Heart left ventricle (tissue), 16 donors: ENCODE data around the gene TRPM3. TPM values are rescaled to one million over a fixed set of nuclear protein-coding genes. Genes with fewer than 3 reads are reported as not detected.

ENCODE experiments used
- ATAC-seq, 4 donors: fragments of 200-7000 bp; cut with Tn5 transposase; one replicate each; pipeline ENCODE4 v1.9.1; 2020 to 2022; ENCODE audit warnings: moderate library complexity in 4 of 4, mild to moderate bottlenecking in 3 of 4, moderate number of reproducible peaks in 1 of 4
- DNase-seq, 5 donors: peaks; one replicate each; pipeline ENCODE4 v3.0.0-alpha.2; 2020
- H3K27ac ChIP-seq, 12 donors: fragments of 200-600 bp; sonication (generic) in 4 of 12; one replicate each; pipeline versions ENCODE4 v1.5.0 to v1.8.0; 2016 to 2022; ENCODE audit warnings: mild to moderate bottlenecking in 2 of 12
- H3K27me3 ChIP-seq, 9 donors: fragments of 200-600 bp; sonication (generic) in 2 of 9; one replicate each; pipeline versions ENCODE4 v1.5.1 to v1.8.0; 2016 to 2022; ENCODE audit warnings: mild to moderate bottlenecking in 3 of 9
- H3K36me3 ChIP-seq, 9 donors: fragments of 200-600 bp; sonication (generic) in 2 of 9; one replicate each; pipeline versions ENCODE4 v1.5.0 to v1.8.0; 2018 to 2022; ENCODE audit warnings: mild to moderate bottlenecking in 2 of 9
- H3K4me1 ChIP-seq, 12 donors: fragments of 200-600 bp; sonication (generic) in 4 of 12; one replicate each; pipeline versions ENCODE4 v1.5.0 to v1.8.0; 2016 to 2022; ENCODE audit warnings: mild to moderate bottlenecking in 3 of 12
- H3K4me3 ChIP-seq, 12 donors: fragments of 200-600 bp; sonication (generic) in 4 of 12; one replicate each; pipeline versions ENCODE4 v1.5.0 to v1.8.0; 2017 to 2022; ENCODE audit warnings: mild to moderate bottlenecking in 9 of 12, moderate library complexity in 4 of 12
- H3K9me3 ChIP-seq, 12 donors: fragments of 200-600 bp; sonication (generic) in 4 of 12; one replicate each; pipeline versions ENCODE4 v1.5.0 to v1.8.0; 2016 to 2022; ENCODE audit warnings: mild to moderate bottlenecking in 1 of 12
- CTCF ChIP-seq, 12 donors: fragments of 200-600 bp; sonication (generic) in 4 of 12; IDR thresholded peaks; one replicate each; pipeline versions ENCODE4 v1.5.0 to v1.8.0; 2018 to 2022; ENCODE audit warnings: antibody characterized with exemption in 12 of 12, mild to moderate bottlenecking in 5 of 12
- POLR2A ChIP-seq, 2 donors: fragments of 450-650 bp; IDR thresholded peaks; one replicate each; pipeline ENCODE4 v1.6.1; 2017; ENCODE audit warnings: antibody characterized with exemption in 2 of 2, mild to moderate bottlenecking in 2 of 2, moderate library complexity in 2 of 2
- WGBS, 4 donors: extraction: QIAGEN DNeasy Blood & Tissue Kit in 2 of 4; methylation state at CpG; one replicate each; pipeline versions ENCODE4 v1.1.5 to v1.1.7; 2013 to 2018; 5-methylcytosine and 5-hydroxymethylcytosine counted together
- intact Hi-C, 10 donors: fragments of 100-400 bp; cut with DNase I; formaldehyde crosslinking; loops; one replicate each; pipeline versions ENCODE4 v1.11.1 to v1.14.2; 2022
- polyA plus RNA-seq, 2 donors: library from polyadenylated mRNA; stranded (reverse); fragments of 200-250 nt; gene quantifications; one replicate each; pipeline ENCODE4 v1.2.3, GENCODE V29; 2013
- total RNA-seq, 9 donors: library from RNA; depleted of rRNA in 2 of 9; stranded (reverse); fragments of >200 nt in 2 of 9; fragmentation: NEBNext Ultra II Directional in 3 of 9; extraction: Animal tissue kit (Norgen Biotek cat#: 25700) in 3 of 9; gene quantifications; one replicate each; pipeline versions ENCODE4 v1.1.0 to v1.2.4, GENCODE V29; 2016 to 2023
- donor health status: ischemic (EF 13 %, LVEDD 7.1; RV severe dilation, severe dysfunction).
- donor health status: healthy with polysubstance abuse.
- donor health status: DM: no; HTN: yes; CAD: no.
- donor health status: DM: no; HTN: no; CAD: no.
- donor health status: ischemic (EF 25% LVEDD 6.9; RV normal size, moderate dysfunction).
- donor health status: ischemic (EF 25% LVEDD 5.7; RV mildly dilated, moderate dysfunction).
- donor health status: healthy.
- donor health status: DM: yes; HTN: yes; CAD: no.
- donor health status: ischemic (EF 35%, LVEDD 5.7; RV mildly dilated, moderate dysfunction).
- donor health status: nonischemic (EF 11% LVEDD 7.7; RV severe dilation, severe dysfunction).
- donor health status: DM: yes; HTN: yes; CAD: no.
- donor health status: PGD.
- donor health status: ischemic (EF 29% LVEDD 5.4; RV normal size, mild dysfunction).
- donor health status: nonischemic (EF 23%, LVEDD 6.1; RV moderate dilation, normal function).

Gene TRPM3
- total and polyA plus RNA-seq, 11 donors: 0.02 to 0.91 (median 0.10) TPM; not detected in 1

DNA sequence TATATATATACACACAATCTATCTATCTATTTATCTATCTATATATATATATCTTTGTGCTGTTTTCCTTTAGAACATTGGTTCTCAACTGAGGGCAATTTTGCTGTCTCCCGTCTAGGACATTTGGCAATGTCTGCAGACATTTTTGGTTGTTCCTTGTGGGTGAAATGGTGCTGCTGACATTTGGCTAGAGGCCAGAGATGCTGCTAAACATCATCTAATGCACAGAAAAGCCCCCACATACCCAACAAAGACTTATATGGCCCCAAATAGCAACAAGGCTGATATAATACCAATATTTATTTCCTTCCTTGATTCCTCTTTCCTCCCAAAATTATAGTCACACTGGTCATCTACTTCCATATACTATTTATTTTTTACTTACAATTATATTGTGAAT lies 197.5 kb downstream of the TRPM3 start:
- 48 to 55% (median 50%) methylated on average over 1 of the region's 1 CpG for WGBS, 4 donors
- Histone ChIP-seq H3K4me3 (no peak overlapping the region), H3K4me1 (peaks cover 0 to 3% (median 0%) of the 10 kb centered on the region in 12 donors), H3K9me3 (no peaks in the 10 kb centered on the region), H3K27me3 (no peaks in the 10 kb centered on the region), H3K36me3 (no peaks in the 10 kb centered on the region), H3K27ac (peak overlapping the region in 1 of 12 donors; percentile 38)
- no peak for DNase-seq
- intact Hi-C loops: loop anchor here in 7 of 10 donors (2.0 to 10.0 kb wide), 7 partner anchors 71 to 327 kb away; no protein-coding TSS in a partner anchor
- TF ChIP-seq POLR2A (IDR thresholded peaks at IDR 0.05) (no peak), CTCF (IDR thresholded peaks at IDR 0.05) (no peak)
- ATAC-seq: no peak

GRCh38 chr9:70921136-70921535 lies 200.3 kb downstream of the TRPM3 start:
- TF ChIP-seq CTCF (IDR thresholded peaks at IDR 0.05) (no peak), POLR2A (IDR thresholded peaks at IDR 0.05) (no peak)
- DNase-seq (no peak), ATAC-seq (no peak)
- H3K27me3 ChIP-seq: no peaks in the 10 kb centered on the region
- peaks cover 0 to 6% (median 0%) of the 10 kb centered on the region in 12 donors for H3K9me3 ChIP-seq
- 81 to 98% (median 89%) methylated on average over 1 of the region's 1 CpG for WGBS, 4 donors
- intact Hi-C loops: loop anchor here in 6 of 10 donors (5.0 to 10.0 kb wide), 5 partner anchors 74 to 326 kb away; no protein-coding TSS in a partner anchor
- H3K4me1 ChIP-seq: peaks cover 0 to 3% (median 0%) of the 10 kb centered on the region in 12 donors
- no peak overlapping the region for H3K4me3 ChIP-seq
- H3K36me3 ChIP-seq: no peaks in the 10 kb centered on the region
- no peak overlapping the region for H3K27ac ChIP-seq

GRCh38 chr9:70917277-70917676 lies 204.1 kb downstream of the TRPM3 start:
- no peak overlapping the region for H3K27ac ChIP-seq
- no peaks in the 10 kb centered on the region for H3K4me1 ChIP-seq
- no peak overlapping the region for H3K4me3 ChIP-seq
- ATAC-seq: no peak
- no peak for DNase-seq
- TF ChIP-seq POLR2A (IDR thresholded peaks at IDR 0.05) (no peak), CTCF (IDR thresholded peaks at IDR 0.05) (no peak)
- no peaks in the 10 kb centered on the region for H3K36me3 ChIP-seq
- no peaks in the 10 kb centered on the region for H3K27me3 ChIP-seq
- peaks cover 0 to 6% (median 0%) of the 10 kb centered on the region in 12 donors for H3K9me3 ChIP-seq
- intact Hi-C loops: loop anchor here in 1 of 10 donors (10.0 kb wide), 1 partner anchor 272 kb away; no protein-coding TSS in a partner anchor
- 92 to 98% (median 96%) methylated on average over 7 of the region's 7 CpGs for WGBS, 4 donors

- peaks cover 0 to 9% (median 0%) of the 10 kb centered on the region in 12 donors for H3K4me1 ChIP-seq
- intact Hi-C loops: loop anchor here in 1 of 10 donors (10.0 kb wide), 1 partner anchor 267 kb away; no protein-coding TSS in a partner anchor
- H3K27me3 ChIP-seq: no peaks in the 10 kb centered on the region
- no peak for TF ChIP-seq CTCF (IDR thresholded peaks at IDR 0.05)
- no peak for TF ChIP-seq POLR2A (IDR thresholded peaks at IDR 0.05)
- no peak overlapping the region for H3K4me3 ChIP-seq
- H3K27ac ChIP-seq: no peak overlapping the region
- no peak for DNase-seq
- H3K9me3 ChIP-seq: no peaks in the 10 kb centered on the region
- 49 to 70% (median 65%) methylated on average over 1 of the region's 1 CpG for WGBS, 4 donors
- H3K36me3 ChIP-seq: no peaks in the 10 kb centered on the region
- peak in 2 of 4 donors; percentile 29 to 35 for ATAC-seq
These were observed 209.6 kb downstream of the TRPM3 start for GRCh38 chr9:70911791-70912190.
